ENCODE data around the gene VPS72. TPM values are rescaled to one million over a fixed set of nuclear protein-coding genes. Genes with fewer than 3 reads are reported as not detected.

The VPS72 gene
- total and polyA plus RNA-seq, 11 donors, result 29.6 to 49.1 (median 38.1) TPM

DNA sequence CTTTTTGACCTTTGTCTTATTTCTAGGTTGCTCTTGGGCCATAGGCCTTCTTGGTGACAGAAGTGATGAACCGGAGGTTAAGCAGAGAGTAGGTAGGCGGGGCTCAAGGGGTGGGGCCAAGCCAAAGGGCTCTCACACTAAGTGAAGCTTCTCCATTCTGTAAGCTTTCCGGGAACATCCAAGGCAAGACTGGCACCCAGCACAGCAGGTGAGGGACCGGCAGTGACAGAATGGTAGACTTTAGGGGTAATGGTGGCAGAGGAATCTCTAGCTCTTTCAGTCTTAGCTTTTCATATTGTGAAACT is 33.5 kb downstream of the VPS72 start, which contains the start of gene TNFAIP8L2:
TNFAIP8L2 (plus strand) TSS at position 135 of the 305 bp plus-strand sequence. CDS start 2,049 bp downstream, outside the sequence.
- H3K27ac ChIP-seq, result peak within 1 kb of the TSS in 5 of 12 donors; percentile 26 to 94 (median 39)

DNA sequence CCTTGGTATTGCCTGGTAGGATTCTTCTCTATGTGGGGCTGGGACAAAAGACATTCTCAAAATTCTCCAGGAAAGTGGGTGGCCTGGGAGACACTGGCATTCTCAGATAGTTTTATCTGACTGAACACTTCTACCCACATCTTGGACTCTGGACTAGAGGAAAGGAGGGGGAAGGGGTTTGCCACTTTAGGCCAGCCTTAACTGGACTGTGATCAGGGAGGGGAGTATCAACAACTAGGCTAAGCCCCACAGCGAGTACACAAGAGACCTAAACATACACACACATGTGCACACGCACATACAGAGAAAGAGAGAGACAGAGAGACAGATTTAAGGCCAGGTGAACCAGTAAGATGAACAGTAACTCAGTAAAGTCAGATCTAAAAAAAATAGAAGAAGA is 42.3 kb downstream of the VPS72 start:
- peak overlapping the region in 2 of 12 donors; percentile 83 to 97 for H3K4me3 ChIP-seq
- no peak for DNase-seq
- no peak for ATAC-seq
- no peak for TF ChIP-seq POLR2A (IDR thresholded peaks at IDR 0.05)
- TF ChIP-seq, protein P1, sequence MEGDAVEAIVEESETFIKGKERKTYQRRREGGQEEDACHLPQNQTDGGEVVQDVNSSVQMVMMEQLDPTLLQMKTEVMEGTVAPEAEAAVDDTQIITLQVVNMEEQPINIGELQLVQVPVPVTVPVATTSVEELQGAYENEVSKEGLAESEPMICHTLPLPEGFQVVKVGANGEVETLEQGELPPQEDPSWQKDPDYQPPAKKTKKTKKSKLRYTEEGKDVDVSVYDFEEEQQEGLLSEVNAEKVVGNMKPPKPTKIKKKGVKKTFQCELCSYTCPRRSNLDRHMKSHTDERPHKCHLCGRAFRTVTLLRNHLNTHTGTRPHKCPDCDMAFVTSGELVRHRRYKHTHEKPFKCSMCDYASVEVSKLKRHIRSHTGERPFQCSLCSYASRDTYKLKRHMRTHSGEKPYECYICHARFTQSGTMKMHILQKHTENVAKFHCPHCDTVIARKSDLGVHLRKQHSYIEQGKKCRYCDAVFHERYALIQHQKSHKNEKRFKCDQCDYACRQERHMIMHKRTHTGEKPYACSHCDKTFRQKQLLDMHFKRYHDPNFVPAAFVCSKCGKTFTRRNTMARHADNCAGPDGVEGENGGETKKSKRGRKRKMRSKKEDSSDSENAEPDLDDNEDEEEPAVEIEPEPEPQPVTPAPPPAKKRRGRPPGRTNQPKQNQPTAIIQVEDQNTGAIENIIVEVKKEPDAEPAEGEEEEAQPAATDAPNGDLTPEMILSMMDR (IDR thresholded peaks at IDR 0.05), result no peak
- H3K27me3 ChIP-seq, result peaks cover 0 to 5% (median 0%) of the 10 kb centered on the region in 9 donors
- peaks cover 11 to 42% (median 33%) of the 10 kb centered on the region in 12 donors for H3K4me1 ChIP-seq
- intact Hi-C loops (cut with DNase I), result loop anchor here in 2 of 10 donors (2.0 to 10.0 kb wide), 3 partner anchors 17 to 140 kb away; partner anchors contain the start of genes LYSMD1 (in 1 of the 2), MINDY1 (in 1 of the 2) and PRUNE1 (in 1 of the 2)
- peak overlapping the region in 9 of 12 donors; percentile 81 to 92 (median 89) for H3K27ac ChIP-seq
- H3K9me3 ChIP-seq, result no peaks in the 10 kb centered on the region
- peaks cover 0 to under 1% (median 0%) of the 10 kb centered on the region in 9 donors for H3K36me3 ChIP-seq
- 90 to 98% (median 93%) methylated on average over 2 of the region's 2 CpGs for WGBS, 4 donors

More for the DNA sequence above, 33.5 kb downstream of the VPS72 start, which contains the start of gene TNFAIP8L2:
- Histone ChIP-seq H3K4me1 (peaks cover 0 to 40% (median 6%) of the 10 kb centered on the region in 12 donors), H3K36me3 (peaks cover 0 to 51% (median 41%) of the 10 kb centered on the region in 9 donors), H3K9me3 (no peaks in the 10 kb centered on the region), H3K27me3 (no peaks in the 10 kb centered on the region), H3K4me3 (peak within 1 kb of the TSS in 9 of 12 donors; percentile 0 to 71 (median 39))
- ATAC-seq, result peak; percentile 45 to 76 (median 60)
- TF ChIP-seq POLR2A (IDR thresholded peaks at IDR 0.05), result no peak
- TF ChIP-seq, protein P1 (IDR thresholded peaks at IDR 0.05), result no peak
- WGBS, 4 donors, result 70 to 77% (median 72%) methylated on average over 4 of the region's 4 CpGs
- DNase-seq, result peak in 4 of 5 donors; percentile 52 to 61 (median 58)
- intact Hi-C loops (cut with DNase I), result loop anchor here in 9 of 10 donors (1.0 to 10.0 kb wide), 9 partner anchors 34 to 932 kb away; no protein-coding TSS in a partner anchor

DNA sequence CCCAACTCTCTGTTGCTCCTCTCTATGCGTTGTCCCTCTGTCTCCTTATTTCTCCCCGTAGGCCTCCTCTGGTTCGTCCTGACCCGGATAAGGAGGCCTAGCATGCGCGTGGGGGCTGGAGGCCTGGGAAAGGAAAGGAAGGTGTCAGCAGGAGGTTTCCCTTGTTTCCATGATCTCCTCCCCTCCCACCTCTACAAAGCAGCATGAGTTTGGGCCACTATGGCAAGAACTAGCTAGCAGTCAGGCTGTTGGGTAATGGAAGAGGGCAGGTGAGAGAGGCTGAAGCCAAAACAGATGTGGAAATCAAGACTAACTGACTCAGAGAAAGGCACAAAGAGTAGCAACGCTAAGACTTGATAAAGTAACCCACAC is 42.9 kb downstream of the VPS72 start:
- Histone ChIP-seq H3K9me3 (no peaks in the 10 kb centered on the region), H3K27ac (peak overlapping the region; percentile 0 to 92 (median 87)), H3K27me3 (peaks cover 0 to 5% (median 0%) of the 10 kb centered on the region in 9 donors), H3K4me3 (peak overlapping the region; percentile 66 to 97 (median 84)), H3K4me1 (peaks cover 13 to 47% (median 37%) of the 10 kb centered on the region in 12 donors), H3K36me3 (peaks cover 0 to 6% (median 0%) of the 10 kb centered on the region in 9 donors)
- no peak for DNase-seq
- no peak for TF ChIP-seq POLR2A (IDR thresholded peaks at IDR 0.05)
- TF ChIP-seq, protein P1 (IDR thresholded peaks at IDR 0.05), result no peak
- 2 to 12% (median 9%) methylated on average over 7 of the region's 7 CpGs for WGBS, 4 donors
- ATAC-seq, result peak in 1 of 4 donors; percentile 0
- intact Hi-C loops (cut with DNase I), result loop anchor here in 2 of 10 donors (2.0 to 10.0 kb wide), 3 partner anchors 18 to 140 kb away; partner anchors contain the start of genes LYSMD1 (in 1 of the 2), MINDY1 (in 1 of the 2) and PRUNE1 (in 1 of the 2)

DNA sequence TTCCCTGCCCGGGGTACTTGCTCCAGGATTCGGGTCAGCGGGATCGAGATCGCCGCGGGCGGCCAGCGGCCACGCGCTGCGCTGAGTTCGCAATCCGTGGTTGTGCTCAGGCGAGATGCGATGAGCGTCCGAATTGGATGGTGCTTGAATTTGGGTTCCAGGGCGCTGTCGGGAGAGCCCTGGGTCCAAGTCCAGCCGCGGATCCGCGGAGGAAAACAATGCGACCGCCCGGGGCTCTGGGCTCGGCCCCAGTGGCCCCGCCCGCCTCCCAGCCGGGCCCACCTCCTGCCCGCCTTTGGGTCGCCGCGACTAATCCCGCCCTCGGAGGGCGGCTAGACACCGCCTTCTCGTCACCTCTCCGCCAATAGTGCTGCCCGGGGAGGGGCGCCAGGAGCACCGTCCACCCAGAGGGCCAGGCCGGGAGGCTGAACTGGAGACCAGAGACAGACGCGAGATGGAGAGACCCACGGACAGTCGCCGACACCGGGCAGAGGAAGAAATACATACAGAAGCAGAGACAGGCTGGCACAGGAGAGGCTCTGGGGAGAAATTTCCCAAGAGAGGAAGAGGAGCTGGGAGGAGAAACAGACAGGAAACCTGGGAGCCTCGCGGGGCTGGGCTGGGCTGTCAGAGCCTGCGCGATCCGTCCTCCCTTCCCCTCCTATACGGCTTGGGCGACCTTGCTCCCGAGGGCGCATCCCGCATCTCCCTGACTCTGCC is 43.4 kb downstream of the VPS72 start, which contains the start of gene SEMA6C:
SEMA6C (minus strand) TSS at position 220 of the 720 bp plus-strand sequence. CDS start 4,010 bp downstream, outside the sequence.
- peaks cover 13 to 53% (median 39%) of the 10 kb centered on the region in 12 donors for H3K4me1 ChIP-seq
- peak; percentile 97 to 98 (median 98) for DNase-seq
- intact Hi-C loops (cut with DNase I), result loop anchor here in 2 of 10 donors (2.0 to 10.0 kb wide), 3 partner anchors 18 to 139 kb away; partner anchors contain the start of genes LYSMD1 (in 1 of the 2), MINDY1 (in 1 of the 2) and PRUNE1 (in 1 of the 2)

More for the DNA sequence above, 43.4 kb downstream of the VPS72 start, which contains the start of gene SEMA6C:
- TF ChIP-seq POLR2A (IDR thresholded peaks at IDR 0.05), result peak; percentile 94 to 97
- TF ChIP-seq, protein P1 (IDR thresholded peaks at IDR 0.05), result no peak
- ATAC-seq, result peak; percentile 93 to 95 (median 93)
- Histone ChIP-seq H3K9me3 (no peaks in the 10 kb centered on the region), H3K36me3 (peaks cover 0 to 10% (median 3%) of the 10 kb centered on the region in 9 donors), H3K27me3 (peaks cover 0 to 5% (median 0%) of the 10 kb centered on the region in 9 donors), H3K4me3 (peak within 1 kb of the TSS; percentile 66 to 97 (median 84)), H3K27ac (peak within 1 kb of the TSS; percentile 79 to 92 (median 87))
- WGBS, 4 donors, result 0 to 1% (median 0%) methylated on average over 36 to 61 of the region's 61 CpGs

Measured in heart left ventricle (tissue), 16 donors.